ENCODE data around the gene CADM3.

GRCh38 chr1:159161719-159162026 lies 9.7 kb upstream of the CADM3 start:
- no peak for TF ChIP-seq CTCF (IDR thresholded peaks at IDR 0.05; ENCODE audit: insufficient read depth, low read depth, low read length)
- no peak for TF ChIP-seq EZH2 (IDR thresholded peaks at IDR 0.05; ENCODE audit: insufficient read depth, low read length)
